IMR-90 (cell line): Measurements from ENCODE around the gene EBI3. TPM values are rescaled to one million over a fixed set of nuclear protein-coding genes. Genes with fewer than 3 reads are reported as not detected.

Experiments
- ATAC-seq: fragments of 200-7000 bp; cut with Tn5 transposase; 2 replicates; pipeline ENCODE4 v1.9.1; 2020; ENCODE audit warnings: low read depth, mild to moderate bottlenecking, moderate library complexity
- BruUV-seq: library from RNA; stranded (reverse); fragments of 400-500 nt; replicated peaks from 2 replicates; lab custom pipeline; 2021; lab: Mats Ljungman, UMichigan
- CTCF ChIA-PET: fragments of 300-600 bp; formaldehyde crosslinking; extraction: SDS; loops from one replicate; lab custom pipeline; 2021; ENCODE audit warnings: antibody characterized with exemption; lab: Yijun Ruan, JAX
- POLR2A ChIA-PET: fragments of 300-600 bp; sonication (Branson Sonifier 250); formaldehyde crosslinking; loops from one replicate; lab custom pipeline; 2022; ENCODE audit warnings: antibody characterized with exemption; ENCODE audit not compliant: unreplicated experiment; lab: Charles Lee
- DNase-seq: peaks from one replicate; pipeline ENCODE4 v3.0.0; 2013
- H2AFZ ChIP-seq: replicated peaks from 2 replicates; pipeline ENCODE3; 2013; ENCODE audit warnings: low read length, mild to moderate bottlenecking; ENCODE audit not compliant: poor library complexity
- H2AK5ac ChIP-seq: 2 replicates; pipeline ENCODE4 v1.6.1; 2013; ENCODE audit warnings: low read depth, low read length, inconsistent platforms
- H2AK9ac ChIP-seq: replicated peaks from 2 replicates; pipeline ENCODE3; 2013; ENCODE audit warnings: mild to moderate bottlenecking, low read depth, low read length, moderate library complexity; ENCODE audit not compliant: poor library complexity
- H2BK120ac ChIP-seq: 2 replicates; pipeline ENCODE4 v1.6.1; 2013; ENCODE audit warnings: low read depth, low read length, inconsistent platforms
- H2BK15ac ChIP-seq: 3 replicates; pipeline ENCODE4 v1.6.1; 2013; ENCODE audit warnings: low read depth, low read length, inconsistent platforms
- H2BK20ac ChIP-seq: 2 replicates; pipeline ENCODE4 v1.6.1; 2013; ENCODE audit warnings: low read depth, mild to moderate bottlenecking, inconsistent platforms, low read length, moderate library complexity
- H2BK5ac ChIP-seq: 2 replicates; pipeline ENCODE4 v1.6.1; 2013; ENCODE audit warnings: mild to moderate bottlenecking, low read depth, low read length, inconsistent platforms; ENCODE audit not compliant: poor library complexity, severe bottlenecking
- H3K14ac ChIP-seq: replicated peaks from 2 replicates; pipeline ENCODE4 v1.6.1; 2013; ENCODE audit warnings: low read depth, low read length, inconsistent platforms
- H3K18ac ChIP-seq: 2 replicates; pipeline ENCODE4 v1.6.1; 2013; ENCODE audit warnings: low read depth, low read length, control low read depth
- H3K23ac ChIP-seq: 2 replicates; pipeline ENCODE4 v1.6.1; 2013; ENCODE audit warnings: low read depth, low read length, inconsistent platforms
- H3K27ac ChIP-seq: 2 replicates; pipeline ENCODE4 v1.5.1; 2013; ENCODE audit warnings: mild to moderate bottlenecking, control low read depth, low read length; ENCODE audit not compliant: insufficient read depth
- H3K27me3 ChIP-seq: 2 replicates; pipeline ENCODE4 v1.6.1; 2013; ENCODE audit warnings: low read length; ENCODE audit not compliant: control insufficient read depth, insufficient read depth
- H3K36me3 ChIP-seq: 2 replicates; pipeline ENCODE4 v1.6.1; 2013; ENCODE audit warnings: low read length, mixed read lengths; ENCODE audit not compliant: control insufficient read depth, insufficient read depth
- H3K4ac ChIP-seq: 2 replicates; pipeline ENCODE4 v1.6.1; 2013; ENCODE audit warnings: low read depth, low read length, inconsistent platforms
- H3K4me1 ChIP-seq: 2 replicates; pipeline ENCODE4 v1.6.1; 2013; ENCODE audit warnings: low read length, mixed read lengths; ENCODE audit not compliant: control insufficient read depth, insufficient read depth
- H3K4me2 ChIP-seq: 2 replicates; pipeline ENCODE4 v1.6.1; 2013; ENCODE audit warnings: low read depth, mild to moderate bottlenecking, control low read depth, low read length, moderate library complexity
- H3K4me3 ChIP-seq: 2 replicates; pipeline ENCODE4 v1.5.1; 2013; ENCODE audit warnings: low read depth, mild to moderate bottlenecking, control low read depth, low read length, moderate library complexity; ENCODE audit not compliant: insufficient read depth
- H3K56ac ChIP-seq: 2 replicates; pipeline ENCODE4 v1.6.1; 2013; ENCODE audit warnings: low read length, inconsistent platforms; ENCODE audit not compliant: insufficient read depth; ENCODE audit errors: extremely low read depth
- H3K79me1 ChIP-seq, 2 experiments: 2 replicates each; pipeline ENCODE4 v1.6.1; 2013; ENCODE audit warnings: low read length in 2 of 2, inconsistent platforms in 1 of 2, low read depth in 1 of 2
- H3K9ac ChIP-seq: 2 replicates; pipeline ENCODE4 v1.6.1; 2013; ENCODE audit warnings: low read depth, low read length, control low read depth
- H3K9me1 ChIP-seq: 2 replicates; pipeline ENCODE4 v1.6.1; 2013; ENCODE audit warnings: low read length, inconsistent platforms; ENCODE audit not compliant: insufficient read depth
- H3K9me3 ChIP-seq: 2 replicates; pipeline ENCODE4 v1.6.1; 2013; ENCODE audit warnings: low read length; ENCODE audit not compliant: control insufficient read depth, insufficient read depth
- H4K20me1 ChIP-seq: 2 replicates; pipeline ENCODE4 v1.6.1; 2013; ENCODE audit warnings: low read length, inconsistent platforms; ENCODE audit not compliant: insufficient read depth
- H4K5ac ChIP-seq: 2 replicates; pipeline ENCODE4 v1.6.1; 2013; ENCODE audit warnings: mild to moderate bottlenecking, low read depth, low read length, control low read depth
- H4K8ac ChIP-seq, 2 experiments: 2 replicates each; pipeline ENCODE4 v1.6.1; 2013; ENCODE audit warnings: low read depth in 2 of 2, low read length in 2 of 2, control low read depth in 1 of 2, inconsistent platforms in 1 of 2
- H4K91ac ChIP-seq: 2 replicates; pipeline ENCODE4 v1.6.1; 2013; ENCODE audit warnings: low read depth, low read length, inconsistent platforms; ENCODE audit not compliant: insufficient read depth
- BHLHE40 ChIP-seq: fragments of 150-350 bp; IDR thresholded peaks from 2 replicates; pipeline ENCODE4 v1.6.1; 2016; ENCODE audit warnings: mild to moderate bottlenecking, low read depth, low read length
- CEBPB ChIP-seq: IDR thresholded peaks from 2 replicates; pipeline ENCODE4 v1.6.1; 2012; ENCODE audit warnings: low read depth, low read length, improper control_type of control experiment
- CHD1 ChIP-seq: IDR thresholded peaks from 2 replicates; pipeline ENCODE4 v1.6.1; 2012; ENCODE audit warnings: low read depth, low read length, improper control_type of control experiment
- FOS ChIP-seq: fragments of 150-350 bp; IDR thresholded peaks from 2 replicates; pipeline ENCODE4 v1.6.1; 2016; ENCODE audit warnings: low read depth, low read length
- MAFK ChIP-seq: IDR thresholded peaks from 2 replicates; pipeline ENCODE4 v1.6.1; 2012; ENCODE audit warnings: low read depth, low read length, improper control_type of control experiment
- MAZ ChIP-seq: IDR thresholded peaks from 2 replicates; pipeline ENCODE4 v1.6.1; 2012; ENCODE audit warnings: low read depth, mild to moderate bottlenecking, low read length, improper control_type of control experiment, moderate library complexity, borderline replicate concordance
- POLR2A ChIP-seq: IDR thresholded peaks from 2 replicates; pipeline ENCODE4 v1.6.1; 2012; ENCODE audit warnings: mild to moderate bottlenecking, low read depth, low read length
- RAD21 ChIP-seq: IDR thresholded peaks from 2 replicates; pipeline ENCODE4 v1.6.1; 2012; ENCODE audit warnings: low read length, improper control_type of control experiment
- WGBS, 2 experiments: methylation state at CpG; one replicate each; pipeline versions ENCODE4 v1.1.5 to v1.1.7; 2013; ENCODE audit warnings: missing lambda C conversion rate in 2 of 2; ENCODE audit not compliant: insufficient read length in 1 of 2; ENCODE audit errors: extremely low coverage in 2 of 2; 5-methylcytosine and 5-hydroxymethylcytosine counted together
- dilution Hi-C: fragments of 300-500 bp; cut with HindIII; formaldehyde crosslinking; loops from one replicate; pipeline ENCODE4 v1.14.3; 2018; ENCODE audit warnings: low sequenced_read_pairs; ENCODE audit not compliant: unreplicated experiment
- in situ Hi-C: fragments of 300-500 bp; cut with MboI; formaldehyde crosslinking; loops from 3 replicates; pipeline ENCODE4 v1.14.3; 2019; ENCODE audit warnings: low sequenced_read_pairs, inconsistent platforms, mixed read lengths
- intact Hi-C: fragments of 100-400 bp; cut with micrococcal nuclease; formaldehyde crosslinking; loops from 2 replicates; pipeline ENCODE4 v1.10.0; 2022
- polyA plus RNA-seq, 3 experiments: library from polyadenylated mRNA; depleted of rRNA; stranded (reverse); fragments of >200 nt; gene quantifications; 2 replicates each; pipeline ENCODE4 v1.2.3, GENCODE V29; 2012; ENCODE audit warnings: low replicate concordance in 1 of 3
- total RNA-seq: library from RNA; depleted of rRNA; stranded (reverse); fragments of >200 nt; gene quantifications from 2 replicates; pipeline ENCODE4 v1.2.3, GENCODE V29; 2012

Gene EBI3
- total and polyA plus RNA-seq, 2 of the 4 experiments (the other 2 are of a cell fraction) = 0.36 to 2.7 TPM

DNA sequence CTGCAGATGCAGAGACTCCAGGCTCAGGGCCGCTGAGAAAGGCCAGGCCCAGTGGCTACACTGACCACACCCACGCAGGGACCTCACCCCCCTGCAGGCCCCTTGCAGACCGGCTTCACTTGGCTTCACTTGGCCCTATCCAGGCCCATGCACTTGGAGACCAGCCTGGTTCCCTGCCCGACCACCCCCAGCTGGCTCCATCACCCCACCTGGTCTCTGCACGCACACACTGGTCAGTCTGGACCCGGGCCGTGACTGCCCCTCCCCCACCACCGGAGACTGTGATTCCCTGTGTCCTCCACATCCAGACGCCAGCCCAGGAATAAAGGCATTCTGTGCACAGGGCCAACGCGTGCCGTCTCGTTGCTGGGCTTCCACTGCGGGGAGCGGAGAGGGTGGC lies 4.9 kb upstream of the EBI3 start:
- Histone ChIP-seq H2AK9ac (no peak overlapping the region), H4K91ac (no peak overlapping the region), H2AK5ac (no peak overlapping the region), H3K4me1 (peaks cover 8% of the 10 kb centered on the region; the same call in 1 of the 2 replicates), H2BK5ac (no peak overlapping the region), H3K14ac (no peak overlapping the region), H3K36me3 (no peaks in the 10 kb centered on the region), H3K79me1 (no peaks in the 10 kb centered on the region), H3K9me3 (no peaks in the 10 kb centered on the region), H3K27ac (no peak overlapping the region), H3K4me3 (no peak overlapping the region), H3K18ac (no peak overlapping the region), H3K23ac (no peak overlapping the region), H4K8ac (no peak overlapping the region), H4K20me1 (no peaks in the 10 kb centered on the region), H3K9ac (no peak overlapping the region), H2BK15ac (no peak overlapping the region), H4K5ac (no peak overlapping the region), H3K56ac (no peak overlapping the region), H3K9me1 (no peaks in the 10 kb centered on the region; the same call in 1 of the 2 replicates), H3K27me3 (peaks cover 6% of the 10 kb centered on the region), H2BK120ac (no peak overlapping the region), H2AFZ (peak overlapping the region; percentile 32), H2BK20ac (no peak overlapping the region), H3K4me2 (no peak overlapping the region), H3K4ac (no peak overlapping the region)
- intact Hi-C loops = no loop called here
- dilution Hi-C loops = no loop called here
- BruUV-seq = no TSS peak
- ATAC-seq = no peak
- TF ChIP-seq CHD1 = no peak
- no peak for TF ChIP-seq MAFK
- TF ChIP-seq RAD21 = no peak
- TF ChIP-seq FOS = no peak
- no peak for TF ChIP-seq MAZ
- no peak for TF ChIP-seq BHLHE40
- no peak for TF ChIP-seq POLR2A
- no peak for TF ChIP-seq CEBPB
- 45% methylated on average over 4 of the region's 15 CpGs; no CpG with 5 or more reads in 1 of the 2 experiments for whole genome bisulfite sequencing, 2 experiments
- ChIA-PET POLR2A (no interaction called here), CTCF (no interaction called here)
- in situ Hi-C loops = no loop called here
- no peak for DNase-seq
